MM.1S (cell line): ENCODE data around the gene ITPR1.

ENCODE experiments used
- DNase-seq: peaks from one replicate; pipeline ENCODE4 v3.0.0-alpha.2; 2015
- H2AFZ ChIP-seq: fragments of 300-600 bp; sonication (generic); 2 replicates; pipeline ENCODE4 v1.6.0; 2016; ENCODE audit warnings: antibody characterized with exemption, low read length
- H3F3A ChIP-seq: fragments of 300-600 bp; sonication (generic); 2 replicates; pipeline ENCODE4 v1.6.1; 2016; ENCODE audit warnings: mild to moderate bottlenecking, antibody characterized with exemption, low read length, moderate library complexity, mixed read lengths; ENCODE audit not compliant: insufficient read depth
- H3K27ac ChIP-seq: fragments of 300-600 bp; sonication (generic); 2 replicates; pipeline ENCODE4 v1.5.1; 2016; ENCODE audit warnings: mild to moderate bottlenecking, low read length
- H3K27me3 ChIP-seq: fragments of 300-600 bp; sonication (generic); replicated peaks from 2 replicates; pipeline ENCODE4 v1.6.0; 2016; ENCODE audit warnings: low read length; ENCODE audit not compliant: insufficient read depth
- H3K36me3 ChIP-seq: fragments of 300-600 bp; sonication (generic); replicated peaks from 2 replicates; pipeline ENCODE4 v1.6.1; 2016; ENCODE audit warnings: mild to moderate bottlenecking, low read length, mixed read lengths; ENCODE audit not compliant: insufficient read depth
- H3K4me1 ChIP-seq: fragments of 300-600 bp; sonication (generic); 2 replicates; pipeline ENCODE4 v1.6.1; 2016; ENCODE audit warnings: low read length, mixed read lengths
- H3K4me2 ChIP-seq: fragments of 300-600 bp; sonication (generic); 2 replicates; pipeline ENCODE4 v1.6.0; 2016; ENCODE audit warnings: low read depth, low read length
- H3K4me3 ChIP-seq: fragments of 300-600 bp; sonication (generic); 2 replicates; pipeline ENCODE4 v1.5.1; 2016; ENCODE audit warnings: low read length, mixed read lengths
- H3K79me2 ChIP-seq: fragments of 300-600 bp; sonication (generic); 2 replicates; pipeline ENCODE4 v1.6.1; 2016; ENCODE audit warnings: mixed run types, low read length, mixed read lengths
- H3K9ac ChIP-seq: fragments of 300-600 bp; sonication (generic); 2 replicates; pipeline ENCODE4 v1.6.1; 2016; ENCODE audit warnings: low read length, mixed read lengths
- H3K9me2 ChIP-seq: fragments of 300-600 bp; sonication (generic); replicated peaks from 2 replicates; pipeline ENCODE4 v1.6.1; 2016; ENCODE audit warnings: mild to moderate bottlenecking, low read length, mixed read lengths; ENCODE audit not compliant: insufficient read depth
- H3K9me3 ChIP-seq: fragments of 300-600 bp; sonication (generic); replicated peaks from 2 replicates; pipeline ENCODE4 v1.6.1; 2016; ENCODE audit warnings: mild to moderate bottlenecking, low read length, mixed read lengths; ENCODE audit not compliant: insufficient read depth
- H4K20me1 ChIP-seq: fragments of 300-600 bp; sonication (generic); 2 replicates; pipeline ENCODE4 v1.6.1; 2016; ENCODE audit warnings: mild to moderate bottlenecking, low read length, moderate library complexity, mixed read lengths; ENCODE audit not compliant: insufficient read depth
- EZH2 ChIP-seq: fragments of 300-600 bp; sonication (generic); optimal IDR thresholded peaks from 2 replicates; pipeline ENCODE3; 2017; ENCODE audit warnings: low read depth, mild to moderate bottlenecking, antibody characterized with exemption, low read length, mixed read lengths
- EZH2phosphoT487 ChIP-seq: fragments of 300-600 bp; sonication (generic); IDR thresholded peaks from 2 replicates; pipeline ENCODE4 v1.6.1; 2018; ENCODE audit warnings: antibody characterized with exemption, low read length
- TF ChIP-seq, protein P1 (sequence below): fragments of 300-600 bp; sonication (generic); IDR thresholded peaks from 2 replicates; pipeline ENCODE4 v1.5.1; 2016; ENCODE audit warnings: antibody characterized with exemption, low read length, mixed read lengths

Gene ITPR1

DNA sequence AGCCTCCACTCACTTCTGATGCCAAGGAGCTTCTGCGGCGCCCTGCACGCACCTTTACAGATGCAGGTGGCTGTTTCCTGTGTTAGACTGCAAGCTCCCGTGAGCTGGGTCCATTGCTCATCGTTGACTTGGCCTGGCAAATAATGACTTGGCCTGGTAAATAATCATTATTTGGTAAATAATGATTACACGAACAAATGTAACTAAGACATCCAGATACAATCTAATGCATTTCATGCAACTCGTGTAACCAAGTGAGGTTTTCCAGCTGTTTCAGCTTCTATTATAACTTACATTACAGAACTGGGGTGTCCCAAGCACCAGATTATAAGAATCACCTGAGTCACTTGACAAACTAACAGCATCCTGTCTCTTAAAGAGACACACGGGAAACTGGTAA, 394.0 kb downstream of the ITPR1 start:
- Histone ChIP-seq H3K4me2 (no peak overlapping the region), H4K20me1 (no peaks in the 10 kb centered on the region), H3K9ac (no peak overlapping the region), H3K79me2 (no peaks in the 10 kb centered on the region), H2AFZ (no peak overlapping the region), H3K4me1 (no peaks in the 10 kb centered on the region), H3K9me2 (no peaks in the 10 kb centered on the region), H3K4me3 (no peak overlapping the region), H3K9me3 (no peaks in the 10 kb centered on the region), H3F3A (no peaks in the 10 kb centered on the region), H3K27ac (no peak overlapping the region), H3K36me3 (no peaks in the 10 kb centered on the region), H3K27me3 (no peaks in the 10 kb centered on the region)
- TF ChIP-seq EZH2phosphoT487 (no peak), EZH2 (no peak)
- TF ChIP-seq, protein P1, sequence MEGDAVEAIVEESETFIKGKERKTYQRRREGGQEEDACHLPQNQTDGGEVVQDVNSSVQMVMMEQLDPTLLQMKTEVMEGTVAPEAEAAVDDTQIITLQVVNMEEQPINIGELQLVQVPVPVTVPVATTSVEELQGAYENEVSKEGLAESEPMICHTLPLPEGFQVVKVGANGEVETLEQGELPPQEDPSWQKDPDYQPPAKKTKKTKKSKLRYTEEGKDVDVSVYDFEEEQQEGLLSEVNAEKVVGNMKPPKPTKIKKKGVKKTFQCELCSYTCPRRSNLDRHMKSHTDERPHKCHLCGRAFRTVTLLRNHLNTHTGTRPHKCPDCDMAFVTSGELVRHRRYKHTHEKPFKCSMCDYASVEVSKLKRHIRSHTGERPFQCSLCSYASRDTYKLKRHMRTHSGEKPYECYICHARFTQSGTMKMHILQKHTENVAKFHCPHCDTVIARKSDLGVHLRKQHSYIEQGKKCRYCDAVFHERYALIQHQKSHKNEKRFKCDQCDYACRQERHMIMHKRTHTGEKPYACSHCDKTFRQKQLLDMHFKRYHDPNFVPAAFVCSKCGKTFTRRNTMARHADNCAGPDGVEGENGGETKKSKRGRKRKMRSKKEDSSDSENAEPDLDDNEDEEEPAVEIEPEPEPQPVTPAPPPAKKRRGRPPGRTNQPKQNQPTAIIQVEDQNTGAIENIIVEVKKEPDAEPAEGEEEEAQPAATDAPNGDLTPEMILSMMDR, result no peak
- no peak for DNase-seq

DNA sequence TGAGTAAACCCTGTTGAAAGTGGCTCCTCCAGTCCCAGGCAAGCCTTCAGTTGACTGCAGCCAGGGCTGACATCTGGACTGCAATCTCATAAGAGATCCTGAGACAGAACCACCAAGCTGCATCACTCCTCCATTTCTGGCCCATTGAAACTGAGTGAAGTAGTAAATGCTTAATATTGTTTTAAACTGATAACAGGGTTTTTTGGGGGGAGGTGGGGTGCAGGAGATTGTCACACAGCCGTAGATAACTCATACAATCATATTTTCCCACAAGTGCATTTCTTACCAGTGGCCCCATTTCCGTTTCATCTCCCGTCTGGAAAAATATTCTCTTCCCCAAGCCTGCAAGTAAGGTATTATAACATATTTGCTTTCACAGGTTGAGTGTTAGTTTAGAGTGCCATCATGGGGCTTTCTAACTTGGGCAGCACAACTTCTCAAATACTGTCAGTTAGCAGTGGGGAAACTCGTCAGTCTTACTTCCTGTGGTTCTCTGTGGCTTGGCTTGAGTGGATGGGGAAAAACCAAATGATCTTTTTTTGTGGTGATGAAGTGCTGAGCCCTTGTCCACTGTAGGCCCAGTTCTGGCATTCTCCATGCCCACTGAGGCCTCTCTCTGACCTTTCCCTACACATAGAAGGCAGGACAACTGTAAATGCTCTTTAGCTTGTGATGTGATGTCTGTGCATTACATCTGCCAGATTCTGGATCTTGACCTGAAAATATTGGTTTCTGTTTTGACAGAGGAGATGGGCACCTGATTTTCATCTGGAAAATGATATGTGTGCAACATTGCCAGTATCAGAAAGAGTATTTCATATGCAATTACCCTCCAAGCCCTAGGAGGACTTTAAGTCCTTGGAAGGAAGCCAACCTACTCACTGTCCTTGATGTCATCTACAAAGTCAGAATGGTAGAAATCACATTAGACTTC, 396.0 kb downstream of the ITPR1 start:
- Histone ChIP-seq H3F3A (no peaks in the 10 kb centered on the region), H3K4me1 (no peaks in the 10 kb centered on the region), H2AFZ (no peak overlapping the region), H3K4me2 (no peak overlapping the region), H3K27me3 (no peaks in the 10 kb centered on the region), H3K36me3 (no peaks in the 10 kb centered on the region), H3K9me2 (no peaks in the 10 kb centered on the region), H3K9ac (no peak overlapping the region), H3K9me3 (no peaks in the 10 kb centered on the region), H4K20me1 (no peaks in the 10 kb centered on the region), H3K79me2 (no peaks in the 10 kb centered on the region), H3K4me3 (no peak overlapping the region), H3K27ac (no peak overlapping the region)
- TF ChIP-seq EZH2phosphoT487, result no peak
- no peak for TF ChIP-seq EZH2
- TF ChIP-seq, protein P1, result no peak
- peak; percentile 15 for DNase-seq

DNA sequence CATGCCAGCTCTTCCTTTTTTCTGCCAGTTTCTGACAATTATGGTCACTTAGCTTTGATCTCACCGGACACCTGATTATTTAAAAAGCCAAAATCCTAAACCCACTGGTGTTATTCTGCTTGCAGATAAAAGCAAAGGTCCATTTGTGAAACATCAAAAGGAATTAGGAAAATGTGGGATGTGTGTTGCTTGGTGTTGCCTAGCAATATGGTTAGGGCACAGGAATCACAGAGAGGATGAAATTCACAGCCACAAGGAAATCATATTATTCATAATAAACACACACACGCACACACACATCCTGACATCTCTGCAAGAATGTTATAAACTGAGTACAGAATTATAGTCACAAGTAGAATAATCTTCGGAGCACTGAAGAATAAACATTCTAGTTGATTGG, 396.7 kb downstream of the ITPR1 start:
- Histone ChIP-seq H2AFZ (no peak overlapping the region), H3K4me1 (no peaks in the 10 kb centered on the region), H3K79me2 (no peaks in the 10 kb centered on the region), H4K20me1 (no peaks in the 10 kb centered on the region), H3K9ac (no peak overlapping the region), H3K4me2 (no peak overlapping the region), H3F3A (no peaks in the 10 kb centered on the region), H3K9me2 (no peaks in the 10 kb centered on the region), H3K27me3 (no peaks in the 10 kb centered on the region), H3K4me3 (no peak overlapping the region), H3K36me3 (no peaks in the 10 kb centered on the region), H3K27ac (no peak overlapping the region), H3K9me3 (no peaks in the 10 kb centered on the region)
- no peak for DNase-seq
- no peak for TF ChIP-seq EZH2phosphoT487
- TF ChIP-seq, protein P1, result no peak
- TF ChIP-seq EZH2, result no peak
